Mucosa of rectum (tissue), 2 donors: Measurements from ENCODE around the gene TMEM187.

ENCODE experiments used
- H3K27ac ChIP-seq, 2 donors: one replicate each; pipeline ENCODE4 v1.7.0; 2013; ENCODE audit warnings: inconsistent platforms in 2 of 2, low read depth in 2 of 2, low read length in 2 of 2
- H3K27me3 ChIP-seq, 2 donors: one replicate each; pipeline ENCODE4 v1.7.0; 2013; ENCODE audit warnings: low read length in 2 of 2; ENCODE audit not compliant: control insufficient read depth in 2 of 2, insufficient read depth in 2 of 2
- H3K36me3 ChIP-seq, 2 donors: one replicate each; pipeline ENCODE4 v1.7.0; 2013; ENCODE audit warnings: low read length in 2 of 2; ENCODE audit not compliant: control insufficient read depth in 2 of 2, insufficient read depth in 2 of 2
- H3K4me1 ChIP-seq, 2 donors: one replicate each; pipeline ENCODE4 v1.7.0; 2013; ENCODE audit warnings: low read length in 2 of 2, mild to moderate bottlenecking in 1 of 2; ENCODE audit not compliant: control insufficient read depth in 2 of 2, insufficient read depth in 2 of 2
- H3K4me3 ChIP-seq, 2 donors: one replicate each; pipeline ENCODE4 v1.7.0; 2013; ENCODE audit warnings: low read length in 2 of 2
- H3K9ac ChIP-seq, 2 donors: one replicate each; pipeline ENCODE4 v1.7.0; 2013; ENCODE audit warnings: low read length in 2 of 2, low read depth in 1 of 2, mild to moderate bottlenecking in 1 of 2
- H3K9me3 ChIP-seq, 2 donors: one replicate each; pipeline ENCODE4 v1.7.0; 2013; ENCODE audit warnings: low read length in 2 of 2; ENCODE audit not compliant: control insufficient read depth in 2 of 2
- donor health status: healthy.
- donor health status: Normal muscosa, but diverticular disease.

Gene TMEM187

GRCh38 chrX:153963546-153963945 is 9.0 kb upstream of the TMEM187 start:
- Histone ChIP-seq H3K36me3 (peaks cover 22 to 48% of the 10 kb centered on the region in 2 donors), H3K27ac (no peak overlapping the region)

GRCh38 chrX:153964105-153964504 is 8.4 kb upstream of the TMEM187 start:
- Histone ChIP-seq H3K4me1 (peaks cover 20 to 23% of the 10 kb centered on the region in 2 donors), H3K27me3 (no peaks in the 10 kb centered on the region), H3K9ac (no peak overlapping the region), H3K36me3 (peaks cover 17 to 43% of the 10 kb centered on the region in 2 donors), H3K9me3 (no peaks in the 10 kb centered on the region), H3K27ac (no peak overlapping the region), H3K4me3 (no peak overlapping the region)

More at GRCh38 chrX:153963546-153963945, 9.0 kb upstream of the TMEM187 start:
- H3K4me3 ChIP-seq: no peak overlapping the region
- no peaks in the 10 kb centered on the region for H3K9me3 ChIP-seq
- H3K4me1 ChIP-seq: peaks cover 14 to 18% of the 10 kb centered on the region in 2 donors
- no peak overlapping the region for H3K9ac ChIP-seq
- no peaks in the 10 kb centered on the region for H3K27me3 ChIP-seq

- Histone ChIP-seq H3K9me3 (no peaks in the 10 kb centered on the region), H3K36me3 (peaks cover 6 to 30% of the 10 kb centered on the region in 2 donors), H3K27ac (no peak overlapping the region), H3K4me3 (no peak overlapping the region), H3K27me3 (no peaks in the 10 kb centered on the region), H3K9ac (no peak overlapping the region), H3K4me1 (peaks cover 25 to 31% of the 10 kb centered on the region in 2 donors)
These were observed 7.1 kb upstream of the TMEM187 start for GRCh38 chrX:153965406-153965805.

GRCh38 chrX:153966283-153966688 is 6.3 kb upstream of the TMEM187 start:
- H3K4me1 ChIP-seq: peaks cover 25 to 36% of the 10 kb centered on the region in 2 donors
- no peak overlapping the region for H3K4me3 ChIP-seq

GRCh38 chrX:153966841-153967535 is 5.6 kb upstream of the TMEM187 start:
- Histone ChIP-seq H3K4me3 (peak overlapping the region in 1 of 2 donors; percentile 28), H3K27me3 (no peaks in the 10 kb centered on the region), H3K9ac (no peak overlapping the region), H3K27ac (peak overlapping the region; percentile 2 to 100), H3K9me3 (no peaks in the 10 kb centered on the region), H3K36me3 (peaks cover 4 to 17% of the 10 kb centered on the region in 2 donors), H3K4me1 (peaks cover 25 to 36% of the 10 kb centered on the region in 2 donors)

More at GRCh38 chrX:153966283-153966688, 6.3 kb upstream of the TMEM187 start:
- Histone ChIP-seq H3K9me3 (no peaks in the 10 kb centered on the region), H3K9ac (no peak overlapping the region), H3K27me3 (no peaks in the 10 kb centered on the region), H3K27ac (peak overlapping the region in 1 of 2 donors; percentile 100), H3K36me3 (peaks cover 6 to 23% of the 10 kb centered on the region in 2 donors)

GRCh38 chrX:153967536-153968224 is 4.9 kb upstream of the TMEM187 start:
- H3K27ac ChIP-seq: peak overlapping the region; percentile 34 to 100
- peak overlapping the region in 1 of 2 donors; percentile 56 for H3K4me3 ChIP-seq
- H3K27me3 ChIP-seq: no peaks in the 10 kb centered on the region
- no peak overlapping the region for H3K9ac ChIP-seq
- H3K36me3 ChIP-seq: peaks cover 0 to 10% of the 10 kb centered on the region in 2 donors
- no peaks in the 10 kb centered on the region for H3K9me3 ChIP-seq
- H3K4me1 ChIP-seq: peaks cover 25 to 36% of the 10 kb centered on the region in 2 donors

- Histone ChIP-seq H3K4me1 (peaks cover 26 to 38% of the 10 kb centered on the region in 2 donors), H3K9ac (no peak overlapping the region), H3K4me3 (peak overlapping the region in 1 of 2 donors; percentile 97), H3K27me3 (no peaks in the 10 kb centered on the region), H3K36me3 (peaks cover 0 to 4% of the 10 kb centered on the region in 2 donors), H3K9me3 (no peaks in the 10 kb centered on the region), H3K27ac (peak overlapping the region; percentile 34 to 100)
These were observed 4.3 kb upstream of the TMEM187 start for GRCh38 chrX:153968255-153968654.

GRCh38 chrX:153968754-153969124 is 3.8 kb upstream of the TMEM187 start:
- peak overlapping the region in 1 of 2 donors; percentile 38 for H3K9ac ChIP-seq
- peak overlapping the region in 1 of 2 donors; percentile 100 for H3K27ac ChIP-seq

GRCh38 chrX:153969125-153969903 is 3.2 kb upstream of the TMEM187 start:
- Histone ChIP-seq H3K9ac (peak overlapping the region; percentile 34 to 38), H3K27me3 (no peaks in the 10 kb centered on the region), H3K4me3 (peak overlapping the region; percentile 88 to 97), H3K27ac (peak overlapping the region; percentile 17 to 100), H3K9me3 (no peaks in the 10 kb centered on the region), H3K4me1 (peaks cover 37 to 48% of the 10 kb centered on the region in 2 donors), H3K36me3 (no peaks in the 10 kb centered on the region)

More at GRCh38 chrX:153968754-153969124, 3.8 kb upstream of the TMEM187 start:
- Histone ChIP-seq H3K9me3 (no peaks in the 10 kb centered on the region), H3K4me3 (peak overlapping the region; percentile 88 to 97), H3K36me3 (no peaks in the 10 kb centered on the region), H3K4me1 (peaks cover 31 to 42% of the 10 kb centered on the region in 2 donors), H3K27me3 (no peaks in the 10 kb centered on the region)
